HCEC 1CT (cell line): ENCODE data around the gene CALHM5.
"Not testable (repeated sequence)": the region's sequence is repeated elsewhere in the genome, so short reads cannot be mapped to it uniquely, and the experiment has no call there.

Experiments used
- DNase-seq: peaks from one replicate; pipeline ENCODE4 v3.0.0-alpha.2; 2017

The CALHM5 gene, protein sequence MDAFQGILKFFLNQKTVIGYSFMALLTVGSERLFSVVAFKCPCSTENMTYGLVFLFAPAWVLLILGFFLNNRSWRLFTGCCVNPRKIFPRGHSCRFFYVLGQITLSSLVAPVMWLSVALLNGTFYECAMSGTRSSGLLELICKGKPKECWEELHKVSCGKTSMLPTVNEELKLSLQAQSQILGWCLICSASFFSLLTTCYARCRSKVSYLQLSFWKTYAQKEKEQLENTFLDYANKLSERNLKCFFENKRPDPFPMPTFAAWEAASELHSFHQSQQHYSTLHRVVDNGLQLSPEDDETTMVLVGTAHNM

DNA sequence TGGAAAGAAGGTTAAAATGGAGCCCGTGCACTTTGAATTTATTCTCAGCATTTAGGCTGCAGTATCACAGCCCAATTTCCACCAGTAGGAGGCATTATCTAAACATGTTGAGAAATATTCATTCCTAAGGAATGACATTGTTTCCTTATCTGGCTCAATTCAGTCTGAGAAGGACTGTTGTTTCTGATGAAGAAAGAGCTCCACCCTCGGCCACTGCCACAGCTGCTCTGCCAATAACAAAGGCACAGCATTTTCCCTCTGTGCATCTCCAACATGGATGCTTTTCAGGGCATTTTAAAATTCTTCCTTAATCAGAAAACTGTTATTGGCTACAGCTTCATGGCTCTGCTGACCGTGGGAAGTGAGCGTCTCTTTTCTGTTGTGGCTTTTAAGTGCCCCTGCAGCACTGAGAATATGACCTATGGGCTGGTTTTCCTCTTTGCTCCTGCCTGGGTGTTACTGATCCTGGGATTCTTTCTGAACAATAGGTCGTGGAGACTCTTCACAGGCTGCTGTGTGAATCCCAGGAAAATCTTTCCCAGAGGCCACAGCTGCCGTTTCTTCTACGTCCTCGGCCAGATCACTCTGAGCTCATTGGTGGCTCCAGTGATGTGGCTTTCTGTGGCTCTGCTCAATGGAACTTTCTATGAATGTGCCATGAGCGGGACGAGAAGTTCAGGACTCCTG, at the start of gene CALHM5:
CALHM5 (plus strand) TSS at position 216 of the 687 bp plus-strand sequence; CDS start at position 274, 58 bp downstream.
- DNase-seq: peak; percentile 92

DNA sequence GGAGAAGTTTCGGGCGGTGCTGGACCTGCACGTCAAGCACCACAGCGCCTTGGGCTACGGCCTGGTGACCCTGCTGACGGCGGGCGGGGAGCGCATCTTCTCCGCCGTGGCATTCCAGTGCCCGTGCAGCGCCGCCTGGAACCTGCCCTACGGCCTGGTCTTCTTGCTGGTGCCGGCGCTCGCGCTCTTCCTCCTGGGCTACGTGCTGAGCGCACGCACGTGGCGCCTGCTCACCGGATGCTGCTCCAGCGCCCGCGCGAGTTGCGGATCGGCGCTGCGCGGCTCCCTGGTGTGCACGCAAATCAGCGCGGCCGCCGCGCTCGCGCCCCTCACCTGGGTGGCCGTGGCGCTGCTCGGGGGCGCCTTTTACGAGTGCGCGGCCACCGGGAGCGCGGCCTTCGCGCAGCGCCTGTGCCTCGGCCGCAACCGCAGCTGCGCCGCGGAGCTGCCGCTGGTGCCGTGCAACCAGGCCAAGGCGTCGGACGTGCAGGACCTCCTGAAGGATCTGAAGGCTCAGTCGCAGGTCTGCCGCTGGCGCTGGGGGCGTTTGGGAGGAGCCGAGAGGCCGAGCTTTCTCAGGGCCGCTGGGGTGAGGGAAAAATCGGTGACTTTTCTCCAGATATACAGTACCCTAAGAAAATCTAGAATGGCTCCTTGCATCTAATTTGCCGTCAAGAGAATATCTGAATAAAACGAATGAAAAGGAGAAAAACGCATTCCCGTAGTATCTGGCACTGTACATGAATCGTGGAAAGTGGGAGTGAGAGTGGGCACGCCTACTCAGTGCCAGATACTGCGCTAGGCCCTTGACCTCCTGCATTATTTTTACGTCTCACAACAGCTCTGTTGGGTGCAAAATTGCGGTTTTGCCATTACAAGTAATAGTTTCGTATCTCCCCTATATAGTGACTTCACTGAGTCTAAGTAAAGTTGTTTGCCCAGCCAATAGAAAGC, 49.2 kb upstream of the CALHM5 start:
- no peak for DNase-seq

DNA sequence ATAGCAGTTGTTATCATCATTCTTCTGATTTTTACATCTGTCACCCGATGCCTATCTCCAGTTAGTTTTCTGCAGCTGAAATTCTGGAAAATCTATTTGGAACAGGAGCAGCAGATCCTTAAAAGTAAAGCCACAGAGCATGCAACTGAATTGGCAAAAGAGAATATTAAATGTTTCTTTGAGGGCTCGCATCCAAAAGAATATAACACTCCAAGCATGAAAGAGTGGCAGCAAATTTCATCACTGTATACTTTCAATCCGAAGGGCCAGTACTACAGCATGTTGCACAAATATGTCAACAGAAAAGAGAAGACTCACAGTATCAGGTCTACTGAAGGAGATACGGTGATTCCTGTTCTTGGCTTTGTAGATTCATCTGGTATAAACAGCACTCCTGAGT, 48.1 kb upstream of the CALHM5 start:
- no peak for DNase-seq

DNA sequence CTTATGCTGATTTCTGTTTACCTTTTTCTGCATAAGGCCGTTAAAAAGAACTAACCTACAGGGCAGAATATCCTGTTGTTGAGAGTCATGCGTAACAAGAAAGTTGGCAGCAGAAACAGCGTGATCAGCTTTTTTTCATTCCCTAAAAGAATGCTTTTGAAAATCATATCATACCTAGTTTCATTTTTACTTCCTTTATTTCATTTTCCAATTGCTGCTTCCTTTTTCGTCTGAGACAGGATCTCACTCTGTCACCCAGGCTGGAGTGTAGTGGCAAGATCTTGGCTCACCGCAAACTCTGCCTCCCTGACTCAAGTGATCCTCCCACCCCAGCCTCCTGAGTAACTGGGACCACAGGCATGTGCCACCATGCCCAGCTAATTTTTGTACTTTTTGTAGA, 46.2 kb upstream of the CALHM5 start:
- no peak for DNase-seq

DNA sequence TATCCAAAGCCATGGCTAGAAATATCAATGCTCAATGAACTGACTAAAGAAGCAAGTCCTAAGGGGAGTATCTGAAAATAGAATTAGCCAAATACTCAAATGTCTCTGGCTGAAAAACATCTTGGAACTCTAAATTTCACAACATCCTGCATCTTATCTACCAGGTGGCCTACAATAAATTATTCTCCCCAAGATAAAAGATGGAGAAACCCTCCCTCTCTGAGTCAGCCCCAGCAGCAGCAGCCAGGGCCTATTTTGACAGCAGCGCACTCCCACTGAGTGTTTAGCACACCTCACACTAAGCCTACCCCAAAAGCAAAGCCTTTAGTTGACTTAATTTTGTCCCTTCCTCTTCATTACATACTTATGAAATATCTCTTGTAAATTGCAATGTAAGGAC, 44.3 kb upstream of the CALHM5 start:
- DNase-seq: no peak

DNA sequence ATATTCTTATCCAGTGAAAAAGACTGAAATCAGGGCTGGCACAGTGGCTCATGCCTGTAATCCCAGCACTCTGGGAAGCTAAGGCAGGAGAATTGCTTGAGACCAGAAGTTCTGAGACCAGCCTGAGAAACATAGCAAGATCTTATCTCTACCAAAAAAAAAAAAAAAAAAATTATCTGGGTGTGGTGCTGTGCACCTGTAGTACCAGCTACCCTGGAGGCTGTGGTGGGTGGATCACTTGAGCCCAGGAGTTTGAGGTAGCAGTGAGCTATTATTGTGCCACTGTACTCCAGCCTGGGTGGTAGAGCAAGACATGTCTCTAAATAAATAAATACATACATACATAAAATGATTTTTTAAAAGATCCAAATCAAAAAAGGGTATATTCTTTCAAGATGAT, 43.9 kb upstream of the CALHM5 start:
- no peak for DNase-seq

DNA sequence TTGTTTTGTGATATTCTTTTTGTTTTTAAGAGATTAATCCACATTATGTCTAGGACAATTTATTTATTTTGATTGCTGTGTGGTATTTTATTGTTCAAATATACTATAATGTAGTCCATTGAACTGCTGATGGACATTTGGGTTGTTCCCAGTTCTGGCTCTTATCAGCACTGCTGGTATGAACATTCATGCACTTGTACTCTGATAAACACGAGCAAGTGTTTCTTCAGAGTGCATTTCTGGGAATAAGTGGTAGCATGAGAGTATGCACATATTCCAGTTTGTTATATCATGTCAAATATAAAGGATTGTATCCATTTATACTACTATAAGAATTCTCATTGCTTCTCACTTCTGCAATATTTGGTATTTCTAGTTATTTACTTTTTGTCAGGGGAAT, 43.1 kb upstream of the CALHM5 start:
- DNase-seq: no peak

DNA sequence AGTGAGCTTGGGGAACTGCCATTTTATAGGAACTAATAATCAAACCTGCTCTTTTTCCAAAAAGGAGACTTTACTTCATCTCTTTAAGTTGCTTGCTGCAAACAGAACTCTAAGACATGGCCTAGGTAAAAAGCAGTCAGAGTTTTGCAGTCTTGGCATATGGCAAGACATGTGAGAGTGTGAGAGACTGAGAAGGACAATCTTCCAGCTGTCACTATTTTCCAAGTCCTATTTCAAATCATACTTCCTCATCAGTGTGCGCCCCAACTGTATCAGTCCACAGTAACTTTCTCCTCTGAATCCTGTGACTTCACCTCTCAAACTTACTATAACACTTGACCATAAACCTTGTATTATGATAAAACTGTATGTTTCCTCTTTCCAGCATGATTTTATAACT, 39.9 kb upstream of the CALHM5 start:
- DNase-seq: no peak

DNA sequence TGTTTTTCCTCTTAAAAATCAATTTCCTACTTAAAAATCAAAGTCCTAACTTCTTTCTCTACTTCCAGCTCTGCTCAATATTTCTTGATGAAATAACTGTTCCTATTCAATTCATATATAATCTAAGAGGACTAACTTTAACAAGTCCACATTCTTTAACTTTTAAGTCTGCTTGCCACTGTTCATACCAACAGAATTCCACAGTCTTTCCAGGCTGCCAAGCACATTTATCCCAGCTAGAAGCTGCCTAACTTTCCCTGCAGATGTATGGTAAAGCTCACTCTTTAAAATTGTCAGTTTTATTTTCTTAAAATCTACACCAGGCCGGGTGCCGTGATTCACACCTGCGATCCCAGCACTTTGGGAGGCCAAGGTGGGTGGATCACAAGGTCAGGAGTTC, 38.7 kb upstream of the CALHM5 start:
- DNase-seq: no peak

DNA sequence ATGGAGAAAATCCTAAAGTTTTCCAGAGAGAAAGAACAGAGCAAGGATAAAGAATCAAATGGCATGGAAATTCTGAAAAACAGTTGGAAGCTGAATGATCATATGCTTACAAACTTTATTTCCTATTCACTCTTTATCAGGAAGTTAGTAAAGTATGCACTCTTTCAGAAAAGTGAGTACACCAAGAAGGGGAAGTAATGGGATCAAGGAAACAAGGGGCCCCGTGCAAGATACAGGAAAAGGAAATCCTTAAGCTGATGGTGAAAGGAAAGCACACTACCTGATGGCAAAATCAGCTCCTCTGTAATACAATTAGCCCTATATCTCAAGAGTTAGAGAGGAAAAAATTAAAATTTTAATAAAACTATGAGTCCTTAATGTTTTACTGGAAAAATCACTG, 36.3 kb upstream of the CALHM5 start:
- no peak for DNase-seq

DNA sequence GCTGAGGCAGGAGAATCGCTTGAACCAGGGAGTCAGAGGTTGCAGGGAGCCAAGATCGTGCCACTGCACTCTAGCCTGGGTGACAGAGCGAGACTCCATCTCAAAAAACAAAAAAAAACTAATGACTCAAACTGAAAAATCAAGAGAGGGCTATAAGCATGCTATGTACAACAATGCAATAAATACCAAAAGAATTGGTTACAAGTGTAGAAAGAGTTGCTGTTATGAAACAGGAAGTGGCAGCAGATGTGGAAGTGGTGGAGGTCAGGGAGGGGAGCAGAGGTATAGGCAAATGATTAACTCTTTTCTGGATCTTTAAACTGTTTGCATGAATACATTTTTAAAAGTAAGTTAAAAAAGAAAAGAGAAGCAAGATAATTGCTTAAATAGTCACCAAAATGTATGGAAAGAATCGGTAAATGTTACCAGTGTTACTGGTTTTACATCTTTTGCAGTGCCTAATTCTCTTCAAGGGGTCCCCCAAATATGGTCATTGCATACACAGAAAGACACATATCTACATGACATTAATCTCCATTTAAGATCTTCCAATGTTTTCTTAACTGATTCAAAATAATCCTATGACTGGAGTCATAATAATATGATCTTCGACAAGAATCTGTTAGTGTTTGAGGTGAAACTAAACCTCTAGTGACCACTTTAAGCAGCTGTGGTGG, 35.3 kb upstream of the CALHM5 start:
- peak; percentile 36 for DNase-seq

DNA sequence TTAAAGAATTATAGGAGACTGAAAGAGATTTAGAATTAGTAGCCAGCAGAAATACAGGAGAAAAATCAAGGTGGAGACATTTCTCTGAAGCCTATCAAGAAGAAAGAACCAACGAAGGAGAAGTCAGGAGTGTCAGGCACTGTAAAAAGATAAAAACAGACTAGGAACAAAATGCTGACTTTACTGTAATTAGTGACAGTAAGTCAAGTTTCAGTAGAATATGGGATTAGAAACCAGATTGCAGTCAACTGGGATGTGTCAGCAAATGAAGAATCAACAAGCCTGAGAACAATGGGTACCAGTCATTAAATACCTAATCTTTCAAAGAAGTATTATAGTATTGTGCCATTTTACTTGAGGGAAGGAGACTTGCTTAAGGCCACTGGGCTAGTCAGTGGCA, 28.7 kb upstream of the CALHM5 start:
- no peak for DNase-seq

DNA sequence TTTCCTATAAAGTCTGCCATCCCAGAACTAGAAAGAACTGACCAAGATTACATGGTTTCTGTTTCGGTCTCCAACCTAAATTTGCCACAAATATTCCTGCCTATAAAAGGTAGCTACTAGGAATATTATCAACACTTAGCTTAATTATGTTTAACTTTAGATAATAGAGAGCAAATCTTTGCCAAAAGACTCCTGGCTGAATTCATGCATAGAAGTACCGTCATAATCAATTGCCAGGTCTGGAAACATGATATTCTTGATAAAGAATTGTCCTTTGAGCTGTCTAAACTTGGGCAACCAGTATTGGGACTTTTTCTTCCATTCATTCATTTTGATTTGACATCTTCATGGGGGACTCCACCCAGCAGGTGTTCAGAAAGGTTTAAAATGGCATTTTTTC, 27.8 kb upstream of the CALHM5 start:
- no peak for DNase-seq

DNA sequence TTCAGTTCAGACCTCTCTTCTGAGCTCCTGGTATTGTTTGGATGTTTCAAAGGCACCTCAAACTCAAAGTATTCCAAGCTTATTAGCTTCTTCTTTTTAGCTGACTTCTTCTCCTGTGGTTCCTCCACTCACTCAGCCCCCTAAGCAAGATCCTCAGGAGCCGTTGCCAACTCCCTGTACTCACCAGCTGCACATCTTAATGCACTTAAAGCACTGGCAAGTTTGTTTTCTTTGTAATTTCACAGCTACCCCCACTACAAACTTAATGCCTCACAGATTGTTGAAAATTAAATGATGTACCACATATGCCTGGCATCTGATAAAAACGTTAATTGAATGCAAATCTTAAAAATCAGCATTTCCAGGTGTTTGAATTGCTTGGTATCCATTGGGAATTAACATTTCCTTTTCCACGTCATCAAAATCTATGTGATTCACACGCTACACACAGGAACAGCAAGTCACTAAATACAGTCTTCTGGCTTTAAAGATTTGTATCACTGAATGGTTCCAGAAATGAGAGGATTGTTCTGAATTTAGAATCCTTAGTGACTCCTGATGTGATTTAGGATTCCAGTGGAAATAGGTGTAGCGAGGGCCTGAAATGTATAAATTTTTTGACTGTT, 25.8 kb upstream of the CALHM5 start:
- no peak for DNase-seq

DNA sequence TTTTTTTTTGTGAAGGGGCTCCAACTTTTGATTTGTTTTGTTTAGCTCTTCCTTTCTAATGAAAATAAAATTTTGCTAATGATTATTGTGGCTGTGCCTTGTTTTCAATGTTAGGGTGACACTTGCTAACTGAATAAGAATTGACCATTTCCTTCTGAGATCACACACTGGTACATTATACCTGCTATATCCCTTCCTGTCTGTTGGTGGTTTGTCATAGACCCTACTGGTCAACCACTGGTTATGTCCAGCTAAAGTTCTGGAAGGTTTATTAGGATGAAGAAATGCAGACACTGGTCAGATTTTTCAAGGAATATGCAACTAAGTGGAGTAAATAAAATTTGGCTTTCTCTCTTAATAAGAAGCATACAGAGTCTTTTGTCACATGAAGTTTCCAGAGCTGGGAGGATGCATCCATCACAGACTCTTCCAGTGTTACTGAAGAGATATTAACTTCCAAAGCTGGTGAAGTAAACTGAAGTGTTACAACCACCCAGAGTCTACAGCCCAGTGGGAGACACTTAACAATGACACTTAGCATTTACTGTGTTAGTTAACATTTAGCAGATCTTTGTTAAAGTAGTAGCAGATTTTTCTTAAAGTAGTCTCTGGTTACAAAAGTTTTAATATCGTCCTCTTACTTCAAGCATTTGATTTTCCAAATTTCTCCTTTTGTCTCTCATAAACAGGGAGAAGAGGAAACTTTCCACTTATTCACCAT, 19.7 kb upstream of the CALHM5 start:
- DNase-seq: no peak

DNA sequence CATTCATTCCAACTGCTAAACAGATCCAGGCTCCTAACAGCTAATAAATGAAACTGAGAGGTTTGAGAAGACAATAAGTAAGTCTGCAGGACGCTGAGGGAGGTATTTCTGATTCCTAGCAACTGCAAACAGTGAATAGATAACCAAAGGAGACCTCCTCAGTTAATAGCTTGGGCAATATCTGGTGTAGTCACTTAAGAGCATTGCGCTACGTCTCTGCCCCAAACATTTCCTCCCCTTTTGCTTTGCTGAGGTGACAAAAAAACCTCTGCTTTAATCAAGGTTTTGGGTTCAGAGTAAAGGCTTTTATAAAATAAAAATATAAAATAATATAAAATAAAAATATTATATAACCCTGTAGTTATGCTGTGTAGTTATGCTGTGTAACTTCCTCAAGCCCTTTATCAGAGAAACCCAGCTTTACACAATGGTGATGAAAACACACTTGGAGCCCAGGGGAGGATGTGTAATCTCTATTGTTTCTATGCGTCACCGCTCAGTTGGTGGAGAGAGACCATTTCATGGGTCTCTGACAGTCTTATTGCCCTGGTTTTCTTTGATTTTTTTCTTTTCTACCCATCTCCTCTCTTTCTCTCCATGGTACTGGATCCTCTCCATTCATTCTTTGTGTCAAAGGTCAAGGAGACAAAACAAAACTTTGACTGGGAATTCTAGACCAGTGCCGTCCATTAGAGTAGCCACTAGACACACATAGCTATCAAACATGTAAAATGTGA, 18.9 kb upstream of the CALHM5 start:
- no peak for DNase-seq

DNA sequence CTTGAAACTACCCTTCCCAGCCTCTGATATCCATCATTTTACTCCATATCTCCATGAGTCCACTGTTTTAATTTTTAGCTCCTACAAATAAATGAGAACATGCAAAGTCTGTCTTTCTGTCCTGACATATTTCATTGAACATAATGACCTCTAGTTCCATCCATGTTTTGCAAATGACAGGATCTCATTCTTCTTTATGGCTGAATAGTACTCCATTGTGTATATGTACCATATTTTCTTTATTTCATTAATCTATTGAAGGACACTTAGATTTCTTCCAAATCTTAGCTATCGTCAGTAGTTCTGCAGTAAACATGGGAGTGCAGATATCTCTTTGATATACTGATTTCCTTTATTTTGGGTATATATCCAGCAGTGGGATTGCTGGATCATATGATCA, 16.3 kb upstream of the CALHM5 start:
- not testable (repeated sequence) for DNase-seq

DNA sequence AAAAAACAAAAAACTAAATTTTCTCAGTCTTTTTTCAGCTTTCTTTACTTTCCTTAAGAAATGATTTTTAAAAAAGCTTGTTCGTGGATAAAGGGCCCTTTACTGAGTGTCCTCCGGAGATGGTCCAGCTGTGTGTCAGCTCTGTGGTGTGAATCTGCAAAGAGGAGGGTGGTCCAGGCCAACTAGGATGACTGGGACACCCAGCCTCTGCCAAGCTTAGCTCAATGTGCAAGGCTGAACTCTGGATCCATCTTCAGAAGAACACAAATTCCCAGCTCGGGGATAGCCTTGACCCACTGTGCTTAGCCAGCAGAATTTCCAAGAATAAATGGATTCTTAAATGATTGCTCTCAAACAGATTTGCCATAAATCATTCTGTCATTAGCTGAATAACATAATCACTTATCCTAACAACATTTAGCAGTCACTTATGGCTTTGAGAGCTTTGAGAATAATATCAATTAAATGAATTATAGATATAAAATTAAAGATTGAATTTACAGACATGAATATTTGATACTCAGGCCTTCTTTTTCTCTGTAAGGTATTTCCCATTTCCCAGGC, 14.2 kb upstream of the CALHM5 start:
- no peak for DNase-seq

DNA sequence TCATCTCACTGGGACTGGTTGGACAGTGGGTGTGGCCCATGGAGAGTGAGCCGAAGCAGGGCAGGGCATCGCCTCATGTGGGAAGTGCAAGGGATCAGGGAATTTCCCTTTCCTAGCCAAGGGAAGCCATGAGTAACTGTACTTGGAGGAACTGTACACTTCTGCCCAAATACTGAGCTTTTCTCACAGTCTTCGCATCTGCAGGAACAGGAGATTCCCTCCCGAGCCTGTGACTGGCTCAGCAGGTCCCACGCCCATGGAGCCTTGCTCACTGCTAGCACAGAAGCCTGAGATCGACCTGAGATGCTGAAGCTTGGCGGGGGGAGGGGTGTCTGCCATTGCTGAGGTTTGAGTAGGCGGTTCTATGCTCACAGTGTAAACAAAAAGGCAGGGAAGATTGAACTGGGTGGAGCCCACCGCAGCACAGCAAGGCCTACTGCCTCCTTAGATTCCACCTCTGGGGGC, 10.4 kb upstream of the CALHM5 start:
- DNase-seq: no peak

DNA sequence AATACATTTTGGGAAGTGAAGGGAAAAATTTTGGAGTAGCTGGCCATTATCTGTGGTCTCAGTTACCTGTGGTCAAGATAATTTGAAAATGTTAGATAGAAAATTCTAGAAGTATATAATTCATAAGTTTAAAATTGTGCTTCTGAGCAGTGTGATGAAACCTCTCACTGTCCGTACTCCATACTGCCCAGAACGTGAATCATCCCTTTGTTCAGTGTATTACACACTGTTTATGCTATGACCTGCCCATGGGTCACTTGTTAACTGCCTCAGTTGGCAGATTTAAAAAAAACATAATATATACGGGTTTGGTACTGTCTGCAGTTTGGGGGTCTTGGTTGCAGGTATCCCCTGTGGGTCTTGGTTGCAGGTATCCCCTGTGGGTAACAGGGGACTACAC, 4.1 kb upstream of the CALHM5 start:
- DNase-seq: peak; percentile 64

DNA sequence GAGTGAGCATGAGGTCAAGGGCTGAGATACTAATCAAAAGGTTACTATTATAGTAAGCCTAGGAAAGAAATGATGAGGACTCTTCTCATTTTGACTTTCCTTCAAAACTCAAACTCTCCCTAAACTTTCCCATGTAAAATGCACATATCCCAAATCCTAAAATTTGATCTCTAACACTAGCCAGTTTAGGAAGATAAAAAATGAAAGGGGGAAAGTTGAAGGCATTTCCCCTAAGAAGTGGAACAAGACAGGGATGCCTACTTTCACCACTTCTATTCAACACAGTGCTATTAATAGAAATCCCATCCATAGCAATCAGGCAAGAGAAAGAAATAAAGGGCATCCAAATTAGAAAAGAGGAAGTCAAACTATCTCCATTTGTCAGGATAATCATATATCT, 2.9 kb upstream of the CALHM5 start:
- DNase-seq: no peak
